GM20000 (cell line): ENCODE data around the gene SNRNP200.

Experiments
- DNase-seq: peaks from one replicate; pipeline ENCODE4 v3.0.0; 2012; ENCODE audit warnings: low spot score
- TF ChIP-seq, protein P1 (sequence below): IDR thresholded peaks from 2 replicates; pipeline ENCODE4 v1.5.1; 2012; ENCODE audit warnings: mild to moderate bottlenecking, control low read depth; ENCODE audit errors: extremely low read depth, missing control alignments

Gene SNRNP200

DNA sequence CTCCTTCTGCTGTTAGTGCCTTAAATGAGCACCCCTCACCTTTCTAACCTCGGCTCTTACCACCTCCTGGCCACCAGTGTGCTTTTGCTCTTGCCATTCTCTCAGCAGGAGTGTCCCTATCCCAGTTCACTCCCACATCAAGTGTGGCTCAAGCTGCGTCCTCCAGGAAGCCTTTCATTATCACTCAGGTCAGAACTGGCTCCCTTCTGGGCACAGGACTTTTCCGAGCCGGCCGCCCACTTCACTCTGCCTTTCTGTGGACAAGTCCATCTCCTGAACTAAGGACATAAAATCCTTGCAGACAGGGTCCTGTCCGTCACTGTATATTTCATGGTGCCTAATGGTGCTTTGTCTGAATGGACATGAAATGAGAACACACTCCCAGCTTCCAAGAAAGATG is 55.2 kb downstream of the SNRNP200 start:
- no peak for DNase-seq
- TF ChIP-seq, protein P1, sequence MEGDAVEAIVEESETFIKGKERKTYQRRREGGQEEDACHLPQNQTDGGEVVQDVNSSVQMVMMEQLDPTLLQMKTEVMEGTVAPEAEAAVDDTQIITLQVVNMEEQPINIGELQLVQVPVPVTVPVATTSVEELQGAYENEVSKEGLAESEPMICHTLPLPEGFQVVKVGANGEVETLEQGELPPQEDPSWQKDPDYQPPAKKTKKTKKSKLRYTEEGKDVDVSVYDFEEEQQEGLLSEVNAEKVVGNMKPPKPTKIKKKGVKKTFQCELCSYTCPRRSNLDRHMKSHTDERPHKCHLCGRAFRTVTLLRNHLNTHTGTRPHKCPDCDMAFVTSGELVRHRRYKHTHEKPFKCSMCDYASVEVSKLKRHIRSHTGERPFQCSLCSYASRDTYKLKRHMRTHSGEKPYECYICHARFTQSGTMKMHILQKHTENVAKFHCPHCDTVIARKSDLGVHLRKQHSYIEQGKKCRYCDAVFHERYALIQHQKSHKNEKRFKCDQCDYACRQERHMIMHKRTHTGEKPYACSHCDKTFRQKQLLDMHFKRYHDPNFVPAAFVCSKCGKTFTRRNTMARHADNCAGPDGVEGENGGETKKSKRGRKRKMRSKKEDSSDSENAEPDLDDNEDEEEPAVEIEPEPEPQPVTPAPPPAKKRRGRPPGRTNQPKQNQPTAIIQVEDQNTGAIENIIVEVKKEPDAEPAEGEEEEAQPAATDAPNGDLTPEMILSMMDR, result no peak

DNA sequence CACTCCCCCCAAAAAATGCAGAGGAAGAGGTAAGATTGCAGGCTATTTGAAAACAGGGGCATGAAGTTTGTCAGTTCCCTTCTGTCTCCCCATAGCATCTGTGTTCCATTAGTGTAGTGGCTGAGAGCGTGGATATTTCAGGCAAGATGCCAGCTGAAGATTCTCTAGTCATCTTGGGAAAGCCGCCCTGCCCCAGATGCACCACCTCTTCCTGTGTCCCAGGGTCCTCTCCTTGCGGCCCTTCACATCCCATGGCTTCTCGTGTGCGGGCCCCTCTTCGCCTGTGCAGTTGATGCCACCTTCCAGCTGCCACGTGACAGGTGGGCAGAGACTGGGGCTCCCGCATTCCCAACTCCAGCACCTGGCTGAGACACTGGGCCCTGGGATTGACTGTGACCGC is 55.7 kb downstream of the SNRNP200 start:
- DNase-seq, result no peak
- TF ChIP-seq, protein P1, result no peak

DNA sequence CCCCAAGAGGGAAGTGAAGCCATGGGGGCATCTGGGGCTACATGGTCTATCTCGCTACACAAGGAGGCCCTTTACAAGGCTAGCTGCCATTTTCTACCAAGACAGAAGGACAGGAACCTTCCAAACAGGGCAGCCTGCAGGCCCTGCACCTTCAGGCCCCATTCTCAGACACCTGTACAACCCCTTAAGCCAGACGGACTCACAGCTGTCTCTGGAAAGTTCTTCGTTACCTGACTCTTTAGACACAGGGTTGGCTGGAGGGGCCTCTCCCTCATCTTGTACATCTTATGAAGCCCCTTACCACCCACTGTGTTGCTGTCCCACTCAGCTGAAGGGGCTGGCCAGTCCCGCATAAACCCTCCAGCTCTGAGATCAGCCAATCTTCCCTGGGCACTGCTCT is 56.7 kb downstream of the SNRNP200 start:
- TF ChIP-seq, protein P1, result no peak
- no peak for DNase-seq

DNA sequence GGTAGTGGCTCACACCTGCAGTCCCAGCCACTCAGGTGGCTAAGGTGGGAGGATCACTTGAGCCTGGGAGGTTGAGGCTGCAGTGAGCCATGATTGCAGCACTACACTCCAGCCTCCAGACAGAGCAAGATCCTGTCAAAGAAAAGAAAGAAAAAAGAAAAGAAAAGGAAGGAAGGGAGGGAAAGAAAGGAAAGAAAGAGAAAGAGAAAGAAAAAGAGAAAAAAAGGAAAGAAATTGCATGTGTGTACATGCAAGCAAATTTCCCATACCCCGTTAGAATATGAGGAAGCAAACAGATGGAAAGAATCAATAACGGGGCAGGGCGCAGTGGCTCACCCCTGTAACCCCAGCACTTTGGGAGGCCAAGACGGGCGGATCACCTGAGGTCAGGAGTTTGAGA is 57.5 kb downstream of the SNRNP200 start:
- TF ChIP-seq, protein P1, result no peak
- DNase-seq, result no peak

DNA sequence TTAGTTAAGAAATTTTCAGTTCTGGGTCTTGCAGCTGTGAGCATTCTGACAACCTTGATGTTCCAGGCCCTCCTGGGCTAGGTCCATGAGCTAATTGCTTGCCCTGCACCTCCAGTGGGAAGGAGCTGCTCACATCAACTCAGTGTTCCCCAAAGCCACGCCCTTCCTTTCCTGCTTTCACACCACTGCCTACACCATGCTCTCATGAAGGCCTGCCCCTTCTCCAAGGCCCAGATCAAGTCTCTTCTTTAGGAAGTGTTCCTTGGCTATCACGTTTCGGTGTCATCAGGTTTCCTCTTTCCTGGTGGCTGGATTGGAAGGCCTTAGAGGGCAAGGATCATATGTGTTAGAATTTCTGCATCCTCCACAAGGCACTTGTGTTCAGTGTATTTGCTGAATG is 58.3 kb downstream of the SNRNP200 start:
- TF ChIP-seq, protein P1, result no peak
- DNase-seq, result no peak

DNA sequence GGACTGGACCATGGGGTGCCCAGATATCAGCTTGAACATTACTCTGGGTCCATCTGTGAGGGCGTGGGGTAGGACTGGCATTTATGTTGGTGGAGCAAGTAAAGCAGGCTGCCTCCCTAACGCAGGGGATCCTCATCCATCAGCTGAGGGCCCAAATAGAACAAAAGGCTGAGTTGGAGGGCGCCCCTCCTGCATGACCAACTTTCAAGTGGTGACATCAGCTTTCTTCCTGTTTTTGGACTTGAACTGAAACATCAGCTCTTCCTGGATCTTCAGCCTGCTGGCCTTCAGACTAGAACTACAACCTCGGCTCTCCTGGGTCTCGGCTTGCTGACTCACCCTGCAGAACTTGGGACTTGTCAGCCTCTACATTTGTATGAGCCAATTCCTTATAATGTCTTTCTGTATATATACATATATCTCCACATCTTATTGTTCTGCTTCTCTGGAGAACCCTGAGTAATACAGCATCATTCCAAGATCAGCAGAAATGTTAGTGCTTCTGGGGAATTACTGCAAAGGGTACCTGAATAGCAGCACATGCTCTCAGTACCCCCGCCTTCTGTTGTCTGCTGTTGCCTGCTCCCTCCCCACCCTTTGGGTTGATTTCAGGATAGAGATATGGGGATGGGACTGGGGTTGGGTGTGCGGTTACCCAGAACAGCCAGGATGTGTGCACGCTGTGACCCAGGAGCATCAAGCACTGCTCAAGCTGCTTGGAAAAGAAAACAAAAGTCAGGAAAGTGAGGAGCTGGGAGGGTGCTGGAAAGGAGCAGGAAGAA is 59.5 kb downstream of the SNRNP200 start:
- DNase-seq, result no peak
- TF ChIP-seq, protein P1, result no peak

DNA sequence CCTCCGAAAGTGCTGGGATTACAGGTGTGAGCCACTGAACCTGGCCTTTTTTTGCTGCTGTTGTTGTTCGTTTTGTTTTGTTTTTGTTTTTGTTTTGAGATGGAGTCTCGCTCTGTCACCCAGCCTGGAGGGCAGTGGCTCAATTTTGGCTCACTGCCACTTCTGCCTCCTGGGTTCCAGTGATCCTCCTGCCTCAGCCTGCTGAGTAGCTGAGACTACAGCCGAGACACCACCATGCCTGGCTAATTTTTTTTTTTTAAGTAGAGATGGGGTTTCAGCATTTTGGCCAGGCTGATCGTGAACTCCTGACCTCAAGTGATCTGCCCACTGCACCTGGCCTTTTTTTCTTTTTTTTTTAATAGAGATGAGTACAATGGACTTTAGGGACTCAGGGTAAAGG is 61.5 kb downstream of the SNRNP200 start:
- TF ChIP-seq, protein P1, result no peak
- DNase-seq, result no peak
